ENCODE measurements around the gene ZNF618. TPM values are rescaled to one million over a fixed set of nuclear protein-coding genes. Genes with fewer than 3 reads are reported as not detected.

ZNF618 gene
- total RNA-seq, 2 donors from 2014 or later = 0.60 to 1.7 TPM

GRCh38 chr9:114055894-114056293, 179.8 kb downstream of the ZNF618 start:
- peaks cover 24% of the 10 kb centered on the region for H3K27me3 Mint-ChIP-seq
- no peak for DNase-seq
- no peak overlapping the region for H3K4me3 Mint-ChIP-seq
- no peaks in the 10 kb centered on the region for H3K4me1 Mint-ChIP-seq
- no peak for ATAC-seq
- H3K9me3 ChIP-seq (ENCODE audit: control insufficient read depth, low read length, poor library complexity, severe bottlenecking) = no peaks in the 10 kb centered on the region
- H3K27ac Mint-ChIP-seq = no peak overlapping the region
- H3K36me3 Mint-ChIP-seq (ENCODE audit: low read depth) = no peaks in the 10 kb centered on the region

- Mint-ChIP-seq H3K27ac (no peak overlapping the region), H3K4me3 (no peak overlapping the region), H3K27me3 (peaks cover 27% of the 10 kb centered on the region), H3K36me3 (ENCODE audit: low read depth) (no peaks in the 10 kb centered on the region), H3K4me1 (no peaks in the 10 kb centered on the region)
- H3K9me3 ChIP-seq (ENCODE audit: control insufficient read depth, low read length, poor library complexity, severe bottlenecking) = no peaks in the 10 kb centered on the region
- DNase-seq = no peak
- ATAC-seq = no peak
Observed at GRCh38 chr9:114056527-114056926, 180.4 kb downstream of the ZNF618 start.

- Mint-ChIP-seq H3K36me3 (ENCODE audit: low read depth) (no peaks in the 10 kb centered on the region), H3K4me1 (no peaks in the 10 kb centered on the region), H3K27me3 (peaks cover 35% of the 10 kb centered on the region), H3K4me3 (no peak overlapping the region), H3K27ac (no peak overlapping the region)
- DNase-seq = no peak
- H3K9me3 ChIP-seq (ENCODE audit: control insufficient read depth, low read length, poor library complexity, severe bottlenecking) = no peaks in the 10 kb centered on the region
- no peak for ATAC-seq
Observed at GRCh38 chr9:114057161-114057885, 181.2 kb downstream of the ZNF618 start.

- H3K9me3 ChIP-seq (ENCODE audit: control insufficient read depth, low read length, poor library complexity, severe bottlenecking) = no peaks in the 10 kb centered on the region
- H3K36me3 Mint-ChIP-seq (ENCODE audit: low read depth) = no peaks in the 10 kb centered on the region
- no peak overlapping the region for H3K27ac Mint-ChIP-seq
- no peaks in the 10 kb centered on the region for H3K4me1 Mint-ChIP-seq
- H3K27me3 Mint-ChIP-seq = peaks cover 48% of the 10 kb centered on the region
- no peak overlapping the region for H3K4me3 Mint-ChIP-seq
- ATAC-seq = no peak
- DNase-seq = no peak
Observed at GRCh38 chr9:114058688-114059046, 182.6 kb downstream of the ZNF618 start.

GRCh38 chr9:114059047-114059803, 183.1 kb downstream of the ZNF618 start:
- peaks cover 50% of the 10 kb centered on the region for H3K27me3 Mint-ChIP-seq
- no peaks in the 10 kb centered on the region for H3K9me3 ChIP-seq (ENCODE audit: control insufficient read depth, low read length, poor library complexity, severe bottlenecking)
- ATAC-seq = no peak
- H3K27ac Mint-ChIP-seq = no peak overlapping the region
- no peak overlapping the region for H3K4me3 Mint-ChIP-seq
- H3K36me3 Mint-ChIP-seq (ENCODE audit: low read depth) = no peaks in the 10 kb centered on the region
- H3K4me1 Mint-ChIP-seq = no peaks in the 10 kb centered on the region
- no peak for DNase-seq

DNA sequence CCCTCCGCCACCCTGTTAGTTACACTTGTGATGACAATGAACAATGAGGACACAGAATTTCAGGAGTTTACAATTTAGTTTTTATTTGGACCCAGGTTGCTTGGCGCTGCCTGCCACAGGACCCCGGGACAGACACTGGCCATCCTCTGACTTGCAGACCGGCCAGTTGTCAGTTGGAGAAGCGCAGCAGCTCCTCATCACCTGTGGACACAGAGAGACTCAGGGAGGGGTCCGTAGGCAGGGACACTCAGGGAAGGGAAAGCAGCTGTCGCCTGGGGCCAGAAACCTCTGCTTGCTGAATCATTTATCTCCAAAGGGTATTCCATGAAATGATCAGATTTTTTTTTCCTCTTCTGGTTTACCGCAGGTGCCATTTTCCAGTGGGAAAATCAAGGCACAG, 184.0 kb downstream of the ZNF618 start:
- ATAC-seq (no peak), DNase-seq (no peak)
- Mint-ChIP-seq H3K36me3 (ENCODE audit: low read depth) (no peaks in the 10 kb centered on the region), H3K4me3 (no peak overlapping the region), H3K27me3 (peaks cover 50% of the 10 kb centered on the region), H3K4me1 (no peaks in the 10 kb centered on the region), H3K27ac (no peak overlapping the region)
- no peaks in the 10 kb centered on the region for H3K9me3 ChIP-seq (ENCODE audit: control insufficient read depth, low read length, poor library complexity, severe bottlenecking)

DNA sequence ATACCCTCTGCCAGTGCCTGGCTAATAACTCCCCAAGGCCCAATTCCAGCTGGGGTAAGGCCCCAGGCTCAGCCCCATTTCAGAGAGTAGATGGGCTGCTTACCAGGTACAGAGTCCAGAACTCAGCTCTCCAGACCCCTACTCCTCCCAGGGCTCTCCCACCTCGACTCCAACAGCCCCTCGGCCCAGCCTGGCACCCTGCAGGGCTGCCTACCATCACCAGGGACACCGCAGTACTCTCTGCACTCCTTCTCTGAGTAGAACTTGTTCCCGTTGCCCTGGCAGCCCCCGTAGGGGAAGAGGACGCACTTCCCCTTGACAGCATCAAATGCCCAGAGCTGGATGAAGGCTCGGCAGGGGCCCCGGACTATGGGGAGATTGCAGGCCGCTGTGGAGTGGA, 184.6 kb downstream of the ZNF618 start:
- H3K27me3 Mint-ChIP-seq = peaks cover 50% of the 10 kb centered on the region
- H3K9me3 ChIP-seq (ENCODE audit: control insufficient read depth, low read length, poor library complexity, severe bottlenecking) = no peaks in the 10 kb centered on the region
- H3K27ac Mint-ChIP-seq = no peak overlapping the region
- no peaks in the 10 kb centered on the region for H3K36me3 Mint-ChIP-seq (ENCODE audit: low read depth)
- ATAC-seq (no peak), DNase-seq (no peak)
- no peaks in the 10 kb centered on the region for H3K4me1 Mint-ChIP-seq
- H3K4me3 Mint-ChIP-seq = no peak overlapping the region

DNA sequence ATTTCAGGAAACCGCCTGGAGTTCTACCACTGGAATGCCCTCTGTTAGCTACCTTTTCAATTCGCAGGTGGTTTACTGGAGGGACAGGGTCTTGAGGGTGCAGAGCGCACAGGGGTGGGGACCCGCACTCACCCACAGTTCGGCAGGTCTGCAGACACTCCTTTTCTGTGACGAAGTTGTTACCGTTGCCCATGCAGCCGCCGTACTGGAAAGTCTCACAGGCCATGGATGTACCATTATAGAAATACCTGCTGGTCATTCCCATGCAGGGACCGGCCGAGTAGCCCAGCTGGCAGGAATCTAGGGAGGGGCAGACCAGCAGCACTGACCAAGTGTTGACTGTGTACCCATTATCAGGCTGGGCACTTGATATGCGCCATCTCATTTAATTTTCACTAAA, 185.2 kb downstream of the ZNF618 start:
- H3K4me3 Mint-ChIP-seq = no peak overlapping the region
- DNase-seq = no peak
- no peaks in the 10 kb centered on the region for H3K4me1 Mint-ChIP-seq
- H3K27ac Mint-ChIP-seq = no peak overlapping the region
- peaks cover 50% of the 10 kb centered on the region for H3K27me3 Mint-ChIP-seq
- ATAC-seq = no peak
- H3K36me3 Mint-ChIP-seq (ENCODE audit: low read depth) = no peaks in the 10 kb centered on the region
- no peaks in the 10 kb centered on the region for H3K9me3 ChIP-seq (ENCODE audit: control insufficient read depth, low read length, poor library complexity, severe bottlenecking)

DNA sequence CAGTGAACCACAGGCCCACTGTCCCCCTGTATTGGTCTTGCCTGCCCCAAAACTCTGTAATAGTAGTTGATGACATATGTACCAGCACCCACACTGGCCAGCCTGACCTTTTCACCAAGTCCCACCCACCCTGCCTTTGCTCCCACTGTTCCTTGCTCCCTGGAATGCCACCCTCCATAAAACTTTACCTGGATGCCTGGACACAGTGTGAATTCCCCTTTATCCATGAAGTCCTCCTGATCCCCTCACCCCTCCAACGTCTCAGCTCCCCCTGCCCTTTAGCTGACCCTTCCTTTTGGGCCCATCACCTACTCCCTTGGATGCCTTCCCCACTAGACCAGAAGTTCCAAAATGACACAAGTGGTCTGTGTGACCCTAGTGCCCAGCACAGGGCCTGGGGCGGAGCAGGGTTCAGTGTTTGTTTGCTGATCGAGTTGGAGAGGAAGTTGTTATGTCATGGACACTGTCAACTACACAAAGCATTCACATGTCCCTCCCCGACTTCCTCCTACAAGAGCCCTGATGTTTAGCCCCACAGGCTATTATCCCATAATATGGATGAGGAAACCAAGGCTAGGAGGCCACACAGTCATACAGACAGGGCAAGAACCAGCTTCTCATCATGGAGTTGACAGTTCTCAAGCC, 185.8 kb downstream of the ZNF618 start:
- H3K36me3 Mint-ChIP-seq (ENCODE audit: low read depth) = no peaks in the 10 kb centered on the region
- H3K4me1 Mint-ChIP-seq = no peaks in the 10 kb centered on the region
- H3K27me3 Mint-ChIP-seq = peaks cover 46% of the 10 kb centered on the region
- DNase-seq = no peak
- ATAC-seq = no peak
- H3K9me3 ChIP-seq (ENCODE audit: control insufficient read depth, low read length, poor library complexity, severe bottlenecking) = no peaks in the 10 kb centered on the region
- no peak overlapping the region for H3K4me3 Mint-ChIP-seq
- no peak overlapping the region for H3K27ac Mint-ChIP-seq

DNA sequence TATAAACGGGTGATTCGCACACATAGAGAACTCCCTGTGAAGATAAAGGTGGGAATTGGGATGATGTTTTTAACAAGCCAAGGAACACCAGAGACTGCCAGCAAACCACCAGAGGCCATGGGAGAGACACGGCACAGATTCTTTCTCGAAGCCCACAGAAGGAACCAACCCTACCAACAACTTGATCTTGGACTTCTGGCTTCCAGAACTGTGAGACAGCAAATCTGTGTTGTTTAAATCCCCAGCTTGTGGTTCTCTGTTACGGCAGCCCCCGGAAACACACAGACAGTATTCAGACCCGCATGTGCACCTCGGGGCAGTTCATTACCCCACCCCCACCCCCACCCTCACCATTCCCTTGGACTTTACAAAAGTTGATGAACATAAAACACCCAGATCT, 189.2 kb downstream of the ZNF618 start:
- Mint-ChIP-seq H3K4me3 (no peak overlapping the region), H3K27ac (no peak overlapping the region), H3K27me3 (peaks cover 36% of the 10 kb centered on the region), H3K4me1 (no peaks in the 10 kb centered on the region), H3K36me3 (ENCODE audit: low read depth) (no peaks in the 10 kb centered on the region)
- no peaks in the 10 kb centered on the region for H3K9me3 ChIP-seq (ENCODE audit: control insufficient read depth, low read length, poor library complexity, severe bottlenecking)
- ATAC-seq = no peak
- DNase-seq = no peak

- H3K9me3 ChIP-seq (ENCODE audit: control insufficient read depth, low read length, poor library complexity, severe bottlenecking) = no peaks in the 10 kb centered on the region
- Mint-ChIP-seq H3K27me3 (peaks cover 5% of the 10 kb centered on the region), H3K4me1 (no peaks in the 10 kb centered on the region), H3K27ac (no peak overlapping the region), H3K36me3 (ENCODE audit: low read depth) (no peaks in the 10 kb centered on the region), H3K4me3 (no peak overlapping the region)
- ATAC-seq (no peak), DNase-seq (no peak)
Observed at GRCh38 chr9:114069476-114070187, 193.5 kb downstream of the ZNF618 start.

GRCh38 chr9:114070188-114071103, 194.3 kb downstream of the ZNF618 start:
- DNase-seq = no peak
- Mint-ChIP-seq H3K27ac (no peak overlapping the region), H3K4me1 (no peaks in the 10 kb centered on the region), H3K36me3 (ENCODE audit: low read depth) (no peaks in the 10 kb centered on the region), H3K27me3 (peaks cover 11% of the 10 kb centered on the region), H3K4me3 (no peak overlapping the region)
- no peaks in the 10 kb centered on the region for H3K9me3 ChIP-seq (ENCODE audit: control insufficient read depth, low read length, poor library complexity, severe bottlenecking)
- ATAC-seq = no peak

All from T-helper 17 cell (primary cell).